GM20000 (cell line): ENCODE data around the gene PARD6B.
A peak's percentile ranks its signal among the peaks of the same experiment; 100 is the strongest.
"Not testable (repeated sequence)": the region's sequence is repeated elsewhere in the genome, so short reads cannot be mapped to it uniquely, and the experiment has no call there.

Experiments
- DNase-seq: peaks from one replicate; pipeline ENCODE4 v3.0.0; 2012; ENCODE audit warnings: low spot score
- TF ChIP-seq, protein P1 (sequence below): IDR thresholded peaks from 2 replicates; pipeline ENCODE4 v1.5.1; 2012; ENCODE audit warnings: mild to moderate bottlenecking, control low read depth; ENCODE audit errors: extremely low read depth, missing control alignments

Gene PARD6B

DNA sequence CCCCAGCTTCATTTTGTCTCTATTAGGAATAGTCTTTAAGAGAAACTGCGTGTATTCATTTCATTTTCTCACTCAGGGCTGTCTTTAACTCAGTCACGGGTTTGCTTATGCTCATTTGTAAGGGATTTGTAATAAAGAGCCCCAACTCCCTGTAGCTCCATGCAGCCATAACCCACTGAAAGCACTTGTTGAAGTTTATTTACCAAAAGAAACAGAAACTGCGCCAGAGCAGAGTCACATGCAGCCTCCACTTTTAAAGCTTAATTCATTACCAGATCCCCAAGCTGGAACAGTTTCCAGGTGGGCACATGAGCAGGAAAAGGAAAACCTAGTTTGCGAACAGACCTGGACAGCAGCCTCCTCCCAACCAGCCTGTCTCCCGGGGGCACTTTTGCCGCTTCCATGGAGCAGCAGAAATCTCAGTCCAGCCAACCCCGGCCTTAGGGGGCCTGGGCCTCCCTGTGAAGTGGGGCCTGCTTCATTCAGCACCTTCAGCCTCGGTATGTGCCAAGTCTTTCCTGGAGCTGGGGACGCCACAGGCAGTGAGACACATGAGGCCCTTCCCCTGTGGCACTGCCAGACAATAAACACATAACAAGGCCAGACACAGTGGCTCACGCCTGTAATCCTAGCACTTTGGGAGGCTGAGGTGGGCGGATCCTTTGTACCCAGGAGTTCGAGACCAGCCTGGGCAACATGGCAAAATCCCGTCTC, 68.0 kb downstream of the PARD6B start:
- no peak for DNase-seq
- TF ChIP-seq, protein P1, sequence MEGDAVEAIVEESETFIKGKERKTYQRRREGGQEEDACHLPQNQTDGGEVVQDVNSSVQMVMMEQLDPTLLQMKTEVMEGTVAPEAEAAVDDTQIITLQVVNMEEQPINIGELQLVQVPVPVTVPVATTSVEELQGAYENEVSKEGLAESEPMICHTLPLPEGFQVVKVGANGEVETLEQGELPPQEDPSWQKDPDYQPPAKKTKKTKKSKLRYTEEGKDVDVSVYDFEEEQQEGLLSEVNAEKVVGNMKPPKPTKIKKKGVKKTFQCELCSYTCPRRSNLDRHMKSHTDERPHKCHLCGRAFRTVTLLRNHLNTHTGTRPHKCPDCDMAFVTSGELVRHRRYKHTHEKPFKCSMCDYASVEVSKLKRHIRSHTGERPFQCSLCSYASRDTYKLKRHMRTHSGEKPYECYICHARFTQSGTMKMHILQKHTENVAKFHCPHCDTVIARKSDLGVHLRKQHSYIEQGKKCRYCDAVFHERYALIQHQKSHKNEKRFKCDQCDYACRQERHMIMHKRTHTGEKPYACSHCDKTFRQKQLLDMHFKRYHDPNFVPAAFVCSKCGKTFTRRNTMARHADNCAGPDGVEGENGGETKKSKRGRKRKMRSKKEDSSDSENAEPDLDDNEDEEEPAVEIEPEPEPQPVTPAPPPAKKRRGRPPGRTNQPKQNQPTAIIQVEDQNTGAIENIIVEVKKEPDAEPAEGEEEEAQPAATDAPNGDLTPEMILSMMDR = no peak

- TF ChIP-seq, protein P1 = no peak
- peak; percentile 61 for DNase-seq
Measured at GRCh38 chr20:50799890-50800550, 68.6 kb downstream of the PARD6B start.

GRCh38 chr20:50800986-50801746, 69.8 kb downstream of the PARD6B start:
- DNase-seq = not testable (repeated sequence)

DNA sequence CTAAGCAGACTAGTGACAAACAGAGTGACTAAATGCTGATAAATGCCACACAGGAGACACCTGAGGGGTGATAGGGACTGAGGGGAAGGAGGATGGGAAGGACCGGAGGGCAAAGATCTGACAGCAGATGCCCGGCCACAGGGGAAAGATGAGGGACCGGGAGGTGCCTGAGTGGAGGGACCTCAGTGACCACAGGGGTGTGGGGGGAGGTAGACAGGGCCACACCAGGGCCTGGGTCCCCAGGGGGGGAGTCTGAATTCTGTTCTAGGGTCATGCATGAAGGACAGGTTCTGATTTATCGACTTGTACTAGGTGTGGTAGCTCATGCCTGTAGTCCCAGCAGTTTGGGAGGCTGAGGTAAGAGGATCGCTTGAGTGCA, 70.4 kb downstream of the PARD6B start:
- DNase-seq = no peak
- TF ChIP-seq, protein P1 = no peak

DNA sequence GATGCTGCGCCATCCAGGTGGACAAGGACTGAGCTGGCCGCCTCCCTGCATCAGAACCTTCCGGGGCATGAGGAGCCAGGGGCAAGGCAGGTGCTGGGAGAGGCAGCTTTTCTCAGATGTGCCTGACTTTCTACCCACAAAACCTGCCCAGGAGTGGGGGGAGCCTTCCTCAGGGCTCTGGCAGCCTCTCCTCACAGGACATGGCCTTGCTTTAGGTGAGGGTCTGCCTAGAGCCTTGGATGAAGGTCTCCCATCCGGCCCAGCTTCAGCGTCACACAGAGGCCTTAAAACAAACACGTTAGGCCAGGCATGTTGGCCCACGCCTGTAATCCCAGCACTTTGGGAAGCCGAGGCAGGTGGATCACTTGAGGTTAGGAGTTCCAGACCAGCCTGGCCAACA, 70.9 kb downstream of the PARD6B start:
- TF ChIP-seq, protein P1 = no peak

GRCh38 chr20:50804437-50805348, 73.3 kb downstream of the PARD6B start:
- TF ChIP-seq, protein P1 = no peak
- DNase-seq = peak; percentile 51

More for the DNA sequence above, 70.9 kb downstream of the PARD6B start:
- no peak for DNase-seq

DNA sequence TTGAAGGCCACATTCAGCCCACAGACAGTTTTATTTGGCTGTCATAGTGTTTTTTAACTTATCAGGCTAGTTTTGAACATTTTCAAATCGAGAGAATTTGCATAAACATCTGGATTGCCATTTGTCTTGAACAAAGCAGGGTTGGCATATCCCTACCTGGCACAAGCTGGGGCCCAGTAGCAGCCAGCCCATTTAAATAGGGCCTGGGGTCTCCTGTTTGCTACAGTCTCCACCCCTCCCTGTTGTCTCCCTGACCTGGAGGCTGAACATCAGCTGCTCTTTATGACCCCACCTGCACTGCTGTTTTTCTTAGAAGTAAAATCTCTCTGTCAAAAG, 73.9 kb downstream of the PARD6B start:
- TF ChIP-seq, protein P1 = no peak
- no peak for DNase-seq
